HepG2 (cell line): ENCODE data around the gene CDK2. TPM values are rescaled to one million over a fixed set of nuclear protein-coding genes. Genes with fewer than 3 reads are reported as not detected.

Source experiments
- CBX1 ChIP-seq: IDR thresholded peaks from one replicate; pipeline ENCODE4 v1.6.1; 2016; ENCODE audit warnings: antibody characterized with exemption, low read depth
- ZBTB42 ChIP-seq: sonication (generic); formaldehyde crosslinking; IDR thresholded peaks from 2 replicates; pipeline ENCODE4 v1.5.0; 2020; ENCODE audit warnings: mild to moderate bottlenecking, missing genetic modification reagents
- ZNF274 ChIP-seq: sonication (generic); formaldehyde crosslinking; IDR thresholded peaks from 2 replicates; pipeline ENCODE4 v1.5.1; 2020; ENCODE audit warnings: mild to moderate bottlenecking, missing genetic modification reagents
- ZNF333 ChIP-seq: sonication (generic); formaldehyde crosslinking; IDR thresholded peaks from 2 replicates; pipeline ENCODE4 v1.4.0; 2020; ENCODE audit warnings: mild to moderate bottlenecking, missing genetic modification reagents, borderline replicate concordance
- polyA plus RNA-seq, 8 experiments: library from polyadenylated mRNA; depleted of rRNA in 3 of 8; stranded (reverse) in 7 of 8; unstranded in 1 of 8; fragments of >200 nt; fragmentation: Illumina TruSeq in 4 of 8; extraction: Trizol in 4 of 8; gene quantifications; 2 replicates each; pipeline versions ENCODE4 v1.2.1 to v1.2.3, GENCODE V29; 2011 to 2016; ENCODE audit warnings: low read depth in 4 of 8, missing spikeins in 1 of 8, mixed read lengths in 1 of 8; ENCODE audit not compliant: insufficient read depth in 1 of 8
- total RNA-seq, 5 experiments: library from RNA; depleted of rRNA; stranded (reverse); fragments of >200 nt; fragmentation: Illumina TruSeq; extraction: Trizol; gene quantifications; 2 replicates each; pipeline ENCODE4 v1.2.3, GENCODE V29; 2016; ENCODE audit warnings: low read depth in 1 of 5
- TF ChIP-seq, protein P1 (sequence below): sonication (generic); formaldehyde crosslinking; IDR thresholded peaks from 2 replicates; pipeline ENCODE4 v1.5.1; 2020; ENCODE audit warnings: missing genetic modification reagents, mild to moderate bottlenecking, borderline replicate concordance
- TF ChIP-seq, protein P2 (sequence below): sonication (generic); formaldehyde crosslinking; IDR thresholded peaks from 2 replicates; pipeline ENCODE4 v1.9.0; 2021; ENCODE audit warnings: missing genetic modification reagents, borderline replicate concordance
- TF ChIP-seq, protein P3 (sequence below): sonication (generic); formaldehyde crosslinking; IDR thresholded peaks from 2 replicates; pipeline ENCODE4 v1.4.0; 2020; ENCODE audit warnings: missing genetic modification reagents, borderline replicate concordance
- TF ChIP-seq, protein P4 (sequence below), 2 experiments: sonication (generic) in 1 of 2; formaldehyde crosslinking in 1 of 2; IDR thresholded peaks; 2 replicates each; pipeline versions ENCODE4 v1.6.1 to v1.9.0; 2014 to 2022; ENCODE audit warnings: antibody characterized with exemption in 1 of 2, borderline replicate concordance in 1 of 2, inconsistent platforms in 1 of 2, low read depth in 1 of 2, missing genetic modification reagents in 1 of 2
- TF ChIP-seq, protein P5 (sequence below), 2 experiments: IDR thresholded peaks; 2 replicates each; pipeline ENCODE4 v1.6.1; 2011 to 2012; ENCODE audit warnings: low read length in 2 of 2, borderline replicate concordance in 1 of 2, low read depth in 1 of 2, mild to moderate bottlenecking in 1 of 2, moderate library complexity in 1 of 2

CDK2 gene
- total and polyA plus RNA-seq, 2 of the 13 experiments (the other 11 are each of a cell fraction or from before 2014, with no cell fraction given): 47.5 to 52.6 TPM

DNA sequence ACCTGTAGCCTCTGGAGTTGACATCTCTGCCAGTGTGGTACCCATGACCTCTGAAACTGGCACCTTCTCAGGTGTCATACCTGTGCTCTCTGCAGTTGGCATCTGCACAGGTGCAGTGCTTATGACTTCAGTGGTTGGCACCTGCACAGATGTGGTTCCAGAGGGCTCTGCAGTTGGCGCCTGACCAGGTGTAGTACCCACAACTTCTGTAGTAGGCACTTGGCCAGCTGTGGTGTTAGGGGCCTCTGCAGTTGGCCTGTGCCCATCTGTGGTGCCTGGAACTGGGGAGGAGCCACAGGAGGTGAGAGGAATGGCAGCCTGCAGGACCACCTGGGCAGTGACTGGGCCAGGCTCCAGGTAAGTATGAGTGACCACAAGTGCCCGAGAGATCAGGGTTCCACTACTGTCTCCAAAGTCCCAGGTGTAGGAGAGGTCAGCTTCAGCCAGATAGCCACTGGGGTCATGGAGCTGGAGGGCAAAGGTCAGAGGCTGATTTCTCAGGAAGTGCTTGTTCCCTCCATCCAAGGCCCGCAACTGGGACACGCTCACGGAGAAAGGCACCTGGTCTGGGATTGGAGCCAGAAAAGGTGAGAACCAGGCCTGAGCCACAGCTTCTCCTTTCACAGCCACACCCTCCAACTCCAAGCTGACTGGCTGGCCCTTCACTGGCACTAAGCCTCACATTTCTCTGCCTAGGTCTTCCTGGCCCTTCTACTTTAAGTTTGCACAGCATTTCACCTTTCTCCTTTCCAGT lies 9.3 kb upstream of the CDK2 start (continued):
- TF ChIP-seq, protein P1, sequence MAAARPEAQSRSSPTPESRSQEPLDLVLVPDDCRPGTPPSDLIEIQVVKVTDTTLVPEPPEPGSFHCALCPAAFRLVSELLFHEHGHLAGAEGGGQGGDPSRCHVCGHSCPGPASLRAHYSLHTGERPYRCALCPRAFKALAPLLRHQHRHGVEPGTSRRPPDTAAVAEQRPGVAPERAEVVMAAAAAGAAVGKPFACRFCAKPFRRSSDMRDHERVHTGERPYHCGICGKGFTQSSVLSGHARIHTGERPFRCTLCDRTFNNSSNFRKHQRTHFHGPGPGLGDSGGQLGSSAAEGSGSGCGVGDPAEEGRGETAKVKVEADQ (CRISPR knock-in tag): no peak
- TF ChIP-seq, protein P2, sequence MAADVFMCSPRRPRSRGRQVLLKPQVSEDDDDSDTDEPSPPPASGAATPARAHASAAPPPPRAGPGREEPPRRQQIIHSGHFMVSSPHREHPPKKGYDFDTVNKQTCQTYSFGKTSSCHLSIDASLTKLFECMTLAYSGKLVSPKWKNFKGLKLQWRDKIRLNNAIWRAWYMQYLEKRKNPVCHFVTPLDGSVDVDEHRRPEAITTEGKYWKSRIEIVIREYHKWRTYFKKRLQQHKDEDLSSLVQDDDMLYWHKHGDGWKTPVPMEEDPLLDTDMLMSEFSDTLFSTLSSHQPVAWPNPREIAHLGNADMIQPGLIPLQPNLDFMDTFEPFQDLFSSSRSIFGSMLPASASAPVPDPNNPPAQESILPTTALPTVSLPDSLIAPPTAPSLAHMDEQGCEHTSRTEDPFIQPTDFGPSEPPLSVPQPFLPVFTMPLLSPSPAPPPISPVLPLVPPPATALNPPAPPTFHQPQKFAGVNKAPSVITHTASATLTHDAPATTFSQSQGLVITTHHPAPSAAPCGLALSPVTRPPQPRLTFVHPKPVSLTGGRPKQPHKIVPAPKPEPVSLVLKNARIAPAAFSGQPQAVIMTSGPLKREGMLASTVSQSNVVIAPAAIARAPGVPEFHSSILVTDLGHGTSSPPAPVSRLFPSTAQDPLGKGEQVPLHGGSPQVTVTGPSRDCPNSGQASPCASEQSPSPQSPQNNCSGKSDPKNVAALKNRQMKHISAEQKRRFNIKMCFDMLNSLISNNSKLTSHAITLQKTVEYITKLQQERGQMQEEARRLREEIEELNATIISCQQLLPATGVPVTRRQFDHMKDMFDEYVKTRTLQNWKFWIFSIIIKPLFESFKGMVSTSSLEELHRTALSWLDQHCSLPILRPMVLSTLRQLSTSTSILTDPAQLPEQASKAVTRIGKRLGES (CRISPR knock-in tag): no peak
- TF ChIP-seq CBX1: no peak
- TF ChIP-seq, protein P3, sequence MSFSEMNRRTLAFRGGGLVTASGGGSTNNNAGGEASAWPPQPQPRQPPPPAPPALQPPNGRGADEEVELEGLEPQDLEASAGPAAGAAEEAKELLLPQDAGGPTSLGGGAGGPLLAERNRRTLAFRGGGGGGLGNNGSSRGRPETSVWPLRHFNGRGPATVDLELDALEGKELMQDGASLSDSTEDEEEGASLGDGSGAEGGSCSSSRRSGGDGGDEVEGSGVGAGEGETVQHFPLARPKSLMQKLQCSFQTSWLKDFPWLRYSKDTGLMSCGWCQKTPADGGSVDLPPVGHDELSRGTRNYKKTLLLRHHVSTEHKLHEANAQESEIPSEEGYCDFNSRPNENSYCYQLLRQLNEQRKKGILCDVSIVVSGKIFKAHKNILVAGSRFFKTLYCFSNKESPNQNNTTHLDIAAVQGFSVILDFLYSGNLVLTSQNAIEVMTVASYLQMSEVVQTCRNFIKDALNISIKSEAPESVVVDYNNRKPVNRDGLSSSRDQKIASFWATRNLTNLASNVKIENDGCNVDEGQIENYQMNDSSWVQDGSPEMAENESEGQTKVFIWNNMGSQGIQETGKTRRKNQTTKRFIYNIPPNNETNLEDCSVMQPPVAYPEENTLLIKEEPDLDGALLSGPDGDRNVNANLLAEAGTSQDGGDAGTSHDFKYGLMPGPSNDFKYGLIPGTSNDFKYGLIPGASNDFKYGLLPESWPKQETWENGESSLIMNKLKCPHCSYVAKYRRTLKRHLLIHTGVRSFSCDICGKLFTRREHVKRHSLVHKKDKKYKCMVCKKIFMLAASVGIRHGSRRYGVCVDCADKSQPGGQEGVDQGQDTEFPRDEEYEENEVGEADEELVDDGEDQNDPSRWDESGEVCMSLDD: no peak
- no peak for TF ChIP-seq ZBTB42 (CRISPR knock-in tag)
- no peak for TF ChIP-seq ZNF274 (CRISPR knock-in tag)
- TF ChIP-seq, protein P4, sequence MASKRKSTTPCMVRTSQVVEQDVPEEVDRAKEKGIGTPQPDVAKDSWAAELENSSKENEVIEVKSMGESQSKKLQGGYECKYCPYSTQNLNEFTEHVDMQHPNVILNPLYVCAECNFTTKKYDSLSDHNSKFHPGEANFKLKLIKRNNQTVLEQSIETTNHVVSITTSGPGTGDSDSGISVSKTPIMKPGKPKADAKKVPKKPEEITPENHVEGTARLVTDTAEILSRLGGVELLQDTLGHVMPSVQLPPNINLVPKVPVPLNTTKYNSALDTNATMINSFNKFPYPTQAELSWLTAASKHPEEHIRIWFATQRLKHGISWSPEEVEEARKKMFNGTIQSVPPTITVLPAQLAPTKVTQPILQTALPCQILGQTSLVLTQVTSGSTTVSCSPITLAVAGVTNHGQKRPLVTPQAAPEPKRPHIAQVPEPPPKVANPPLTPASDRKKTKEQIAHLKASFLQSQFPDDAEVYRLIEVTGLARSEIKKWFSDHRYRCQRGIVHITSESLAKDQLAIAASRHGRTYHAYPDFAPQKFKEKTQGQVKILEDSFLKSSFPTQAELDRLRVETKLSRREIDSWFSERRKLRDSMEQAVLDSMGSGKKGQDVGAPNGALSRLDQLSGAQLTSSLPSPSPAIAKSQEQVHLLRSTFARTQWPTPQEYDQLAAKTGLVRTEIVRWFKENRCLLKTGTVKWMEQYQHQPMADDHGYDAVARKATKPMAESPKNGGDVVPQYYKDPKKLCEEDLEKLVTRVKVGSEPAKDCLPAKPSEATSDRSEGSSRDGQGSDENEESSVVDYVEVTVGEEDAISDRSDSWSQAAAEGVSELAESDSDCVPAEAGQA (IDR thresholded peaks at IDR 0.05; ENCODE audit: low read depth): no peak
- TF ChIP-seq, protein P4 (CRISPR knock-in tag; IDR thresholded peaks at IDR 0.05; ENCODE audit: borderline replicate concordance): no peak
- TF ChIP-seq, protein P5, sequence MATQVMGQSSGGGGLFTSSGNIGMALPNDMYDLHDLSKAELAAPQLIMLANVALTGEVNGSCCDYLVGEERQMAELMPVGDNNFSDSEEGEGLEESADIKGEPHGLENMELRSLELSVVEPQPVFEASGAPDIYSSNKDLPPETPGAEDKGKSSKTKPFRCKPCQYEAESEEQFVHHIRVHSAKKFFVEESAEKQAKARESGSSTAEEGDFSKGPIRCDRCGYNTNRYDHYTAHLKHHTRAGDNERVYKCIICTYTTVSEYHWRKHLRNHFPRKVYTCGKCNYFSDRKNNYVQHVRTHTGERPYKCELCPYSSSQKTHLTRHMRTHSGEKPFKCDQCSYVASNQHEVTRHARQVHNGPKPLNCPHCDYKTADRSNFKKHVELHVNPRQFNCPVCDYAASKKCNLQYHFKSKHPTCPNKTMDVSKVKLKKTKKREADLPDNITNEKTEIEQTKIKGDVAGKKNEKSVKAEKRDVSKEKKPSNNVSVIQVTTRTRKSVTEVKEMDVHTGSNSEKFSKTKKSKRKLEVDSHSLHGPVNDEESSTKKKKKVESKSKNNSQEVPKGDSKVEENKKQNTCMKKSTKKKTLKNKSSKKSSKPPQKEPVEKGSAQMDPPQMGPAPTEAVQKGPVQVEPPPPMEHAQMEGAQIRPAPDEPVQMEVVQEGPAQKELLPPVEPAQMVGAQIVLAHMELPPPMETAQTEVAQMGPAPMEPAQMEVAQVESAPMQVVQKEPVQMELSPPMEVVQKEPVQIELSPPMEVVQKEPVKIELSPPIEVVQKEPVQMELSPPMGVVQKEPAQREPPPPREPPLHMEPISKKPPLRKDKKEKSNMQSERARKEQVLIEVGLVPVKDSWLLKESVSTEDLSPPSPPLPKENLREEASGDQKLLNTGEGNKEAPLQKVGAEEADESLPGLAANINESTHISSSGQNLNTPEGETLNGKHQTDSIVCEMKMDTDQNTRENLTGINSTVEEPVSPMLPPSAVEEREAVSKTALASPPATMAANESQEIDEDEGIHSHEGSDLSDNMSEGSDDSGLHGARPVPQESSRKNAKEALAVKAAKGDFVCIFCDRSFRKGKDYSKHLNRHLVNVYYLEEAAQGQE (IDR thresholded peaks at IDR 0.05; ENCODE audit: borderline replicate concordance in 1 of 2, low read depth in 1 of 2, low read length in 2 of 2): no peak
- TF ChIP-seq ZNF333 (CRISPR knock-in tag): no peak
